ENCODE data around the gene CTSS. TPM values are rescaled to one million over a fixed set of nuclear protein-coding genes. Genes with fewer than 3 reads are reported as not detected.

Gene CTSS
- 14.6 to 21.0 TPM (median 17.2 TPM) in 5 replicates for total RNA-seq (2022; extraction: Qiagen RNA extraction; ENCODE audit: low read depth)

DNA sequence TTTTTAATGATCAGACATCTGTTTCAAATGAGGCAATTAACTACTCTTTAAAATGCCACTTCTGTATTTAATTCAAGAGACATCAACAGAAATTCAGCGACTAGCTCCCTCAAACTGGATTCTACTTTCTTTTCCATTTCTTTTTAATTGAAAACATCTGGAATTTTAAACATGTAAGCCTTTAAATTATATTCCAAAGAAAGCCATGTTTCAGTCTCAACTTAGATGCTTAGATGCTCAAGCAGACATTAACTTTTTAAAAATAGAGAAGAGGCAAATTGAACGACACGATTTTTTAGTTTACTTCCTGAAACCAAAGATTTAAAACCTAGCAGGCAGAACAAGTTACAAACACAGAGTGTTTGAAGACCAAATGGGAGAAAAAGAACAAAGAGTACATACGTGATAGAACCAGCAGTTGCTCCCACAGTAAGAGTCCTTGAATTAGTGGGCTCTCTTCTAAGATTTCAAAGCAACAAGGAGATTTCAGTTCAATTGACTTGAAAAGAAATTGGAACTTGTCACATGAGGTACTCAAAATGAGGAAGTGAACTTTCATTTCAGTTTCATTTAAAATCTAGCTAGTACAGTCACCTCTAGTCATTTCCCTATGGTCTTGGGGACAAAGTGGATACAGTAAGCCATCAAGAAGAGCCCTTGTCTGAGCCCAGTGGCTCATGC is at the start of gene CTSS:
TSS of gene CTSS (minus strand) at position 483 of the 681 bp plus-strand sequence. CDS start 1,015 bp downstream, outside the sequence.

GRCh38 chr1:150808121-150808520 is 42.5 kb upstream of the CTSS start, which contains the start of gene CTSK:
Gene CTSK (minus strand): TSS chr1:150808260. CDS start chr1:150806805, 1,455 bp downstream.

GRCh38 chr1:150720703-150721102 is 44.9 kb downstream of the CTSS start, which contains the start of gene HORMAD1:
Gene HORMAD1 (minus strand): TSS chr1:150720895. CDS start chr1:150719505, 1,390 bp downstream.

GRCh38 chr1:150696995-150697927 is 68.3 kb downstream of the CTSS start, which contains the start of gene GOLPH3L:
Gene GOLPH3L (minus strand): TSS chr1:150697154. CDS start chr1:150694838, 2,316 bp downstream.

Other genes with a start within 250 kb of the CTSS start
- gene ADAMTSL4, start 216.4 kb downstream of the CTSS start, total RNA-seq (2022; extraction: Qiagen RNA extraction; ENCODE audit: low read depth): 2.2 to 3.3 TPM (median 3.0 TPM) in 5 replicates
- gene MCL1, start 186.2 kb downstream of the CTSS start, total RNA-seq (2022; extraction: Qiagen RNA extraction; ENCODE audit: low read depth): 124 to 148 TPM (median 141 TPM) in 5 replicates
- gene ENSA, start 136.2 kb downstream of the CTSS start, total RNA-seq (2022; extraction: Qiagen RNA extraction; ENCODE audit: low read depth): 114 to 145 TPM (median 130 TPM) in 5 replicates
- 15.1 to 21.1 TPM (median 17.1 TPM) in 5 replicates for gene GOLPH3L, start 68.6 kb downstream of the CTSS start, total RNA-seq (2022; extraction: Qiagen RNA extraction; ENCODE audit: low read depth)
- gene HORMAD1, start 44.9 kb downstream of the CTSS start, total RNA-seq (2022; extraction: Qiagen RNA extraction; ENCODE audit: low read depth): 6.4 to 10.5 TPM (median 7.1 TPM) in 5 replicates
- 1.7 to 2.2 TPM (median 1.8 TPM) in 5 replicates for gene CTSK, start 42.5 kb upstream of the CTSS start, total RNA-seq (2022; extraction: Qiagen RNA extraction; ENCODE audit: low read depth)
- 9.9 to 13.0 TPM (median 12.7 TPM) in 5 replicates for gene ARNT, start 110.8 kb upstream of the CTSS start, total RNA-seq (2022; extraction: Qiagen RNA extraction; ENCODE audit: low read depth)
- gene CTXND2, start 121.4 kb upstream of the CTSS start, total RNA-seq (2022; extraction: Qiagen RNA extraction; ENCODE audit: low read depth): not detected in 5 replicates
- gene SETDB1, start 160.6 kb upstream of the CTSS start, total RNA-seq (2022; extraction: Qiagen RNA extraction; ENCODE audit: low read depth): 22.9 to 24.6 TPM (median 23.6 TPM) in 5 replicates
- gene CERS2, start 209.1 kb upstream of the CTSS start, total RNA-seq (2022; extraction: Qiagen RNA extraction; ENCODE audit: low read depth): 249 to 266 TPM (median 256 TPM) in 5 replicates
- gene ANXA9, start 216.5 kb upstream of the CTSS start, total RNA-seq (2022; extraction: Qiagen RNA extraction; ENCODE audit: low read depth): 0.70 to 1.3 TPM (median 0.83 TPM) in 5 replicates
- 2.4 to 3.7 TPM (median 3.0 TPM) in 5 replicates for gene MINDY1, start 241.1 kb upstream of the CTSS start, total RNA-seq (2022; extraction: Qiagen RNA extraction; ENCODE audit: low read depth)
- gene PRUNE1, start 242.7 kb upstream of the CTSS start, total RNA-seq (2022; extraction: Qiagen RNA extraction; ENCODE audit: low read depth): 12.4 to 16.7 TPM (median 14.9 TPM) in 5 replicates